NCI-H748 (cell line): ENCODE measurements around the gene KDSR.

Experiments
- DNase-seq: peaks from one replicate; lab custom pipeline; 2025; ENCODE audit not compliant: unreplicated experiment; lab: John Stamatoyannopoulos, UW

The KDSR gene

DNA sequence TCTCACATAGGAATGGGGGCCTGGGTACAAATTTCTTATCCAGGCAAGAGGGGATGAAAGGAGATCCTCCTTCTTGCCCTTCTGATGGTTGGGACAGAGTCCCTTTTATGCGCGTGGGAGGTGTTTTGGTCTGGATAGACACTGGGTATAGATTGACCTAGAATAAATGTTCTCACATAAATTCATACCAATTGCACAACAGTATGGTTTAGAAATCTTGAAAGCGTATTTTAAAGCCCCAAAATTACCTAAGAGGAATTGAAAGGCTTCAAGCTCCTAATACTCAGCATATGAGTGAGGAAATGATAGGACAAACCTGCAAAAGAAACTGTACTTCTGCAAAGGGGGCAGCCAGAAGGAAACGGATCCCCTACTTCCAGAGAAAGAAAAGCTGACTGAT is 44.8 kb downstream of the KDSR start:
- DNase-seq = no peak

DNA sequence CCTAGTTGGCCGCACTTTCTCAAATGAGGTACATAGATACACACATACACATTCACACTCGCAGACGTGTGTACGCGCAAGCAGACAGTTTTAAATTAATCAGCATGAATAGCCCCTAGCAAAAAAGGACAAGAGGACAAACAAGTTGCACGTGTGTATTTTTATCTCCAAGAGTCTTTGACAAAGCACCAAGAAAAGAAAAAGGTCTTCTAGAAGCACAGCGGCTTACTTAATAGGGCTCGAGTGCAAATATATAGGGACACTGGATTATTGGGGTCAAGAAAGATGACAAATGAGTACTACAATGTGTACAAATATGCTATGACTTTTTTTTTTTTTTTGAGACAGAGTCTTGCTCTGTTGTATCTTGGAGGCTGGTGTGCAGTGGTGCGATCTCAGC is 45.7 kb downstream of the KDSR start:
- DNase-seq = peak; percentile 44

DNA sequence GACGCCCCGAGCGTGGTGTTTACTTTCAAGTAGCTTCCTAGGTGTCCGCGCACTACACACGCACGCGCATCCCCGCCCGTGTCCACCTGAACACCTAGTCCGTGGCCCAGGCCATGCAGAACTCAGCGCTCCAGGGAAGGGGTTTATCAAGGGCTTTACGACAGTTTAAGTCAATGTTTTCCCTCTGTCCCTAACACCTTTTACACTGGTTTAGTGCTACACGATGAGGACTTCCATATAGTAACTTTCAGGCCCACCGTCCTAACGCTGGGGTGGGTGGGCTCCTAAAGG is 46.1 kb downstream of the KDSR start:
- DNase-seq = no peak

DNA sequence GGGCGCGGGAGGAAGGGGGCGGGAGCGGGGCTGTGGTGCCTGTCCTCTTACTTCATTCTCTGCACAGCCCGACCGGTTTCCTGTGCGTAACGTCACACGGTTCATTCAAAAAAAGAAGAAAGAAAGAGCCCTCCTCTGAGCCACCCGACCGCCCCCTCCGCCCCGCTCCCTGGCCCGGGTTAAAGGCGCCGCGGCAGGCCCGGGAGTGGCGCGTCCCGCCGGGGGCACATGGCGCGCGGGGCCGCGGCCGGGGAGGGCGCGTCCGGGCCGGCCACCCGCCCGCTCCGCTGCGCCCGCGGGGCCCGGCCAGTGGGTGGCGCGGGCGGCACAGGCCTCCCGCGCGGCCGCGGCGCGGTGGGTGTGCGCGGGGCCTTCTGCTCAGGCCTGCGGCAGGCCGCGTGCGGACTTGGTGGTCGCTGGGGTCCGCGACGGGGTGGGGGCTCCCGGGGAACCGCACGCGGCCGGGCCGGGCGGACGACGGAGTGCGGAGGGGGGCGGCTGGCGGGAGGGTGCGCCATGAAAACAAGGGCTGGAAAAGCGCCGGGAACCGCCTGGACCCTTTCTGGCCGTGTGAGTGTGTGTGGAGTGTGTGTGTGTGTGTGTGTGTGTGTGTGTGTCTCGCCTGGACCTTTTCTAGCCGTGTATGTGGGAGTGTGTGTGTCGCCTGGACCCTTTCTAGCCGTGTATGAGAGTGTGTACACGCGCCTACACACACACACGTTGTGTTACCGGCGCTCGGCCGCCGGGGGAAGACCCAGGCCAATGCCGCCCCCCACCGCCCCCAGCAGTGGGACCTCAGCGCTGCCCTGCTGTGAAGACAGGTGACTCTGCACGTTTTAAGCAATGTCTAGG is 46.7 kb downstream of the KDSR start:
- peak; percentile 92 for DNase-seq

DNA sequence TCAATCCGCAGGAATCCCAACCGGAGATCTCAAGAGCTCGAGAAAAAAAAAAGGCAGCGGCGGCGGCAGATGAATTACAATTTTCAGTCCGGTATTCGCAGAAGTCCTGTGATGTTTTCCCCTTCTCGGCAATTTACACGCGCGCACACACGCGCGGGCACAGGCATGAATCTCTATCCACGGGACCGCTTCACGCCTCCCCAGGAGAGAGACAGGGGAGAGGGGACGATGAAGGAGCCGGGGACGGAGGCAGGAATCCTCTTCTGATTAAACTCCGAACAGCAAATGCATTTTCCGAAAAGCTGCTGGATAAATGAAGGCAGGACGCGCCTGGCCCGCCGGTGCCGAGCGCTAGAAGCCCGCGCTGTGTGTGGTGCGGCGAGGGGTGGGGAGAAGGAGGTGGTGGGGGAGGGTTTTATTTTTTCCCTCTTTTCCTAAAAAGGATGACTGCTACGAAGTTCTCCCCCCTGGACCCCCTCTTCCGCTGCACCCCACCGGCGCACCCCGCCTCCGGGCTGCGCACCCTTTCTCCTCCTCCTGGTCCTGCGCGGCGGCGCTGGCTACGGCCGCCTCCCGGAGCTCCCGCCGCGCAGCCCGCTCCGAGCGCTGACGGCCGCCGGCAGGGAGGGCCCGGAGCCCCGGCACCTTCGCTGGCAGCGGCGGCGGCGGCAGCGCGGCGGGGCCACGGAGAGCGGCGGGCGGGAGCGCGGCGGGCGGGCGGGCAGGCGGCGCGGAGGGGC is 47.5 kb downstream of the KDSR start, which contains the start of gene BCL2:
BCL2 (minus strand) TSS at position 387 of the 740 bp plus-strand sequence.
- peak; percentile 82 for DNase-seq

DNA sequence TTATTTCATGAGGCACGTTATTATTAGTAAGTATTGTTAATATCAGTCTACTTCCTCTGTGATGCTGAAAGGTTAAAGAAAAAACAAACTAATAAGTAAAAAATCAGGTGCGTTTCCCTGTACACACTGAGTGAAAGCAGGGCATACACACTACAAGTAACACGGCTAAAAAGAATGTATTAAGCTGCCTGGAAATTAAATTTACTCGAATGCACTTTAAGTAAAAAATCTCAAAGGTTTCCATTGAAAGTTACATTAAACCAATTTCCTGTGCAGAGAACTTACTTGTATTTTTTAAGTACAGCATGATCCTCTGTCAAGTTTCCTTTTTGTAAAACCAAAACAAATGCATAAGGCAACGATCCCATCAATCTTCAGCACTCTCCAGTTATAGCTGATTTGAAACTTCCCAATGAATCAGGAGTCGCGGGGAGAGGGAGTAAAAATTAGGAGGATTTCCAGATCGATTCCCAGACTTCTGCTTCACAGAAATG is 48.1 kb downstream of the KDSR start:
- no peak for DNase-seq

DNA sequence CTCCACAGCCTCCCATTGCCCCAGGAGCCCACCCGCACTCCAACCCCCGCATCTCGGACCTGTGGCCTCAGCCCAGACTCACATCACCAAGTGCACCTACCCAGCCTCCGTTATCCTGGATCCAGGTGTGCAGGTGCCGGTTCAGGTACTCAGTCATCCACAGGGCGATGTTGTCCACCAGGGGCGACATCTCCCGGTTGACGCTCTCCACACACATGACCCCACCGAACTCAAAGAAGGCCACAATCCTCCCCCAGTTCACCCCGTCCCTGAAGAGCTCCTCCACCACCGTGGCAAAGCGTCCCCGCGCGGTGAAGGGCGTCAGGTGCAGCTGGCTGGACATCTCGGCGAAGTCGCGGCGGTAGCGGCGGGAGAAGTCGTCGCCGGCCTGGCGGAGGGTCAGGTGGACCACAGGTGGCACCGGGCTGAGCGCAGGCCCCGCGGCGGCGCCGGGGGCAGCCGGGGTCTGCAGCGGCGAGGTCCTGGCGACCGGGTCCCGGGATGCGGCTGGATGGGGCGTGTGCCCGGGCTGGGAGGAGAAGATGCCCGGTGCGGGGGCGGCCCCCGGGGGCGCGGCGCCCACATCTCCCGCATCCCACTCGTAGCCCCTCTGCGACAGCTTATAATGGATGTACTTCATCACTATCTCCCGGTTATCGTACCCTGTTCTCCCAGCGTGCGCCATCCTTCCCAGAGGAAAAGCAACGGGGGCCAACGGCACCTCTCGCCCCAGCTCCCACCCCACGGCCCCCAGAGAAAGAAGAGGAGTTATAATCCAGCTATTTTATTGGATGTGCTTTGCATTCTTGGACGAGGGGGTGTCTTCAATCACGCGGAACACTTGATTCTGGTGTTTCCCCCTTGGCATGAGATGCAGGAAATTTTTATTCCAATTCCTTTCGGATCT is 48.8 kb downstream of the KDSR start:
- peak; percentile 98 for DNase-seq

DNA sequence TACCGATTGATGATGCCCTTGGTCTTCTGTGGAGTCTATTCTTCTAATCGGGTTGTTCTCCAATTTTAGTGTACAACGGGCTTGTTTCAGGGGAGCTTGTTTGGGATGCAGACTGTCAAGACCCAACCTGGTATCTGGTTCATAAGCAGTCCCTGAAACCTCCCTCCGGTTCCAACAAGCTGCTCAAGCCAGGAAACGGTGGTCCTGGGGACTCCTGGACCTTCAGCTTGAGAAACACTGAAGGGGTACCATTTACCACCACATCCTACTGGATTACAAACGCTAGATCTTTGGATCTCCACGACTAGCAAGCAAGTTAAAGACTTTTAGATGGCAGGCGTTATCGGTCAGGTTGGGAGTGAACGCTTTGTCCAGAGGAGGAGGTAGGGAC is 49.5 kb downstream of the KDSR start:
- peak; percentile 73 for DNase-seq

DNA sequence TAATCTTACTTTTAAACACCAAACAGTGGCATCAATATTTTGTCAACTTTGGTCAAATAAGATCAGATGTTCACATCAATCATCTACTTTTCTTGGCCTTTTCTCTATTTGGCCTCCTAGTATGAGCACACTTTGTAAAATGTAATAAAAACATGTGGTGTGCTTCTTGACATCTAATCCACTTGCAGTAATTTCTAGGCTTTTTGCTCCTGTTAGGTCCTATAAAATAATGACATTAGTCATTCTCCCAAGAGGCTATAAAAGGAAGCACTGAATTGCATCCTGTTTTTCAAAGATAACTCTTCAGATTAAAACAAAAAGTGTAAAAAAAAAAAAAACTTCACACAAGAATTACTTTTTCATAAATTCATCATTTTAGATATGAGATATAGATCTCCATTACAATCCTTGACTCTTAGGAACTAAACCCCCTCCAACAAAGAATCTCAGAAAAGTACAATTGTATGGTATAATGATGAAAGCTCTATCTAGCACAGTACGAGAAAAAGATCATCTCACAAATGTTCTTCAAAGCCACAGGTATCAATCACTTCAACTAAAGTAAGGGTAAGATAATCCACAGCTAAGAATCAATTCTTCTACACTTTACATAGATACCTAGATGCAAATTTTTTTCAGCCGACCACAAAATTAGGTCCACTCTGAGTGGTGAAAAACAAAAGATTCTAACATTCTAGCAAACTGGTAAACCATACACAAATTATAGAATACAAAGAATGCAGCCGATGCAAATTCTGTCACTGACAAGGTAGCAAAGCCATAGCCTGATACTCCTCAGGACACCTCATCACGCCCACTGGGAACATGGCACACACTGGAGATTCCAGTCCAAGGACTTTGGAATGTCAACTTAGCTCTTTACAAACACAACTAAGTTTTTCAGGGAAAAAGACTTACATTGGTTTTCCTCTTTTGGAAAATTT is 50.1 kb downstream of the KDSR start:
- peak; percentile 46 for DNase-seq

DNA sequence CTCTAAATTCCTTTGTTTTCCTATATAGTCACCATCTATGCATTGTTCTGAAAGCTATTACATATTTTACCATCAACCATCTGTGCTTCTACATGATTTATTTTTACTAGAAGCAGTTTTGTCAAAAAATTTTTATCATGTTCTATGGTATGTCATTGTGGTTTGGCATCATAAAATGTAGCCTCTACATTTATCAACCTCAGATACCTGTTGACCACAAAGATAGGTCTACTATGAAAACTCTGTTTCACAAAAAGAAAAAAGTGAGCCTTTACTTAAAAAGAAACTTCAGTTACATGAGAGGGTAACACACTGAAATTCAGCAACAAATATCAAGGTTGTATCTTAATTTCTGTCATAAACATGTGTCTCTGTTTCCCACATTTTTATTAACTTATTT is 51.1 kb downstream of the KDSR start:
- DNase-seq = no peak

DNA sequence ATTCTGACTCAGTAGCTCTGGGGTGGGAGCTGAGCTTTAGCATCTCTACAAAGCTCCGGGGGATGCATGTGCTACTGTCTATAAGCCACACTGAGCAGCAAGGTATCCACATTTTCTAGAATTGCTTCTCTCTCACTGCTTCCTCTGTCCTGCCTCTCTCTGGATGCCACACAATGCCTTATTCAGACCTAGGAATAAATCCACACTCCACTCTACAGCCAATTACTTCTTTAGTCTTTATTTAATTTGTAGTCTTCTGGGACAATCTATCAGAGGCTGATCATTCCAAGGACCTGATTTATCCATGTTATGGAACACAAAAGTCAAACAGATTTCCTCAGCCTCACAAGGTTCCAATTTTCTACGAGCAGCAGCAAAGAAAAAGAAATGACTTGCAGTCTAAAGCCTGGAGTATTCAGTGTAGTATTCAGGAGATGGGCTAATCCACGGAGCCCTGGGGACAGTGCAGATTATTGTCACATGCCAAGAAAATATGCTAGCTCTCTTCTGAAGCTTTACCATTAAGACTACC is 51.8 kb downstream of the KDSR start:
- DNase-seq = peak; percentile 26

DNA sequence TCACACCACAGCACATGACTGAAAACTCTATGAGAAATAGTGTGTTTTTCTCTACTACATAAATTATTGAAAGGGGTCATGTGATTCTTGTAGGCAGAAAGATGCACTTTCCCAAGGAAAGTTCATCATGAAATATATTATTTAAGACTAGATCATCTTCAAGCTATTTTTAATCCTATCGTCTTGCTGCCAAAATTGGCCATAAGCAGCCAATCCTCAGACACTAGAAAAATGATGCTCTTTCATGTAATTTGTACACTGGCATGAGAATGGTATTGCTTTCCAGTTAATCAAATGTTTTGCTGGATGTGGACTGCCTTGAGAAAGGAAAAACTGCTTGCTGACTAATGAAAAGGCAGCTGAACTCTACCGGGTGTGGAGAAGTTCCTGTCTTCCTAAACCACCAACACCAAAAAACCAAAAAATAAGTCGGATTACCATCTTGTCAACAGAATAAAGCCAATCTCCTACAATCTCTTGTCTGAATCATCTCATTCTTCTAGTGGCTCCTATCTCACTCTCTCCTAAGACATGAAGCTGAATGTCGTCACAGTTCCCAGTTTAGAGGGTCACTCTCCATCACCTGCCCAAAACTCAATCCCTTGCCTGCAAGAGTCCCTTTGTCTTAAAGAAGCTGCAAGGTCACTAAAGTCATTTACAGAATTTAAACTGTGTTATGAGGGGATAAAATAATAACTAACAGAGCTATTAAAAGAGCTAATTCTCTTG is 52.8 kb downstream of the KDSR start:
- no peak for DNase-seq

DNA sequence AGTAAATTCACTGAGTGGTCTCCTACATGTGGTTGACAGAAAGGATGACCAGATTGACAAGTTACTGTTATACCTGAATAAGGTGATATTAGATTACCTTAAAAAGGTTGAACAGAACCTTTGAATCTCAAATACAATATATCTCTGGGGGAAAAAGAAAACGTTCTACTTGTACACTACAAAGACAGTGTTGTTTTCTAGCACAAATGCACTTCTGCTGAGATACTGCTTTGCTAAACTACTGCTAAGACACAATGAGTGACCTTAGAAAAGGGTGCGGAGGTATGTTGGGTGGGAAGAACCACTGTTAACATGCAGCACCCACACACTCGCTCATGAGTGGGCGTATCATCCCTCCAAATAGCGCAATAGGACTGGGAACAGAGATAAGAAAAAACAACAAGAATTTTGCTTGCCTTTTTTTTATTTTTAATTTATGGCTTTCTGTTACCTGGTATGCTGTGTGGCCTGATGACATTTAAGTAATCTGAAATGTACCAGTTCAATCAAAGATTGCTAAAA is 53.5 kb downstream of the KDSR start:
- DNase-seq = no peak

DNA sequence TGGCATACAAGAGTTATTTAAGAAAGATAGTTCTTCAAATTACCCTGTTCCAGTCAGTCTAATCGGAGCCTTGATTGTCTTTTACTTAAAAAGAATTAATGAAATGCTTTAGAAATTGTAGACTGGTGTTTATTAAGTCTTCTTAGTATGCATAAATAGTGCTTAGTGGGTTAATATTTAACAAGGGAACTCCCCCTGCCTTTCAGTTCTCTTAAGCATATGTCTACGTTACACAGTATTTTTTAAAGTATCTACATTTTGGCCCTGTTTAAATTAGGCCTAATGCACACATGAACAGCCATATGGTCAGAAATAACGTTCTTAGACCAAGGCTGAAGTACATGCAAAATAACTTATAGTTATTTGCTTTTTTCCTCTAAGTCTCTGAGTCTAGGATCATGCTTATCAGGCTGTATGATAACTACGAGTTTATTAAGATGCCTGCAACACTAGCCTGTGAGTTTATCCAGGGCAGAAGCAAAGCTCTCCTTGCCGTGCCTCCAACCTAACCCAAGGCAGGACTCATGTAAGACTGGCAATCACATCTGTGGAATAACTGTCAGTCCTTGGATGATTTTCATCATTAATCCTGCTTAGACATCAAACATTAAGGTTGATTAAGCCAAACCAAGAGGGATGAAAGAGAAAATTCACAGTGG is 54.1 kb downstream of the KDSR start:
- DNase-seq = no peak

DNA sequence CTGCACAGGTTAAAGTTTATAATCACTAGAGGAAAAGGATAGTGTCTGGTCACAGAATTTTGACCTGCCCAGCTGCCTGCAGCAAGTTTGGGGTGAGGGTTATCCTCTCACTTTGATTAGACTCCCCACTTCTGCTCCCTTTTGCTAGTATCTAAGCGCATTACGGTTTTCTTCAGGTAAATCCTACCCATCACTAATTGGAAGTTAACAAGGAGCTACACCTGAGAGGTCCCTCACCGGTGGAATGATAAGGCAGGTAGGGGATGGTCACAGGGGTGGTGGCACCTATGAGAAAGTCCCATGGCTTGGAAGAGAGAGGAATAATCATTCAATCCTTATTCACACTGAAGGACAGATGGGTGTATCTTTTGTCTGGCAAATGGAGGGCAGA is 55.0 kb downstream of the KDSR start:
- no peak for DNase-seq

DNA sequence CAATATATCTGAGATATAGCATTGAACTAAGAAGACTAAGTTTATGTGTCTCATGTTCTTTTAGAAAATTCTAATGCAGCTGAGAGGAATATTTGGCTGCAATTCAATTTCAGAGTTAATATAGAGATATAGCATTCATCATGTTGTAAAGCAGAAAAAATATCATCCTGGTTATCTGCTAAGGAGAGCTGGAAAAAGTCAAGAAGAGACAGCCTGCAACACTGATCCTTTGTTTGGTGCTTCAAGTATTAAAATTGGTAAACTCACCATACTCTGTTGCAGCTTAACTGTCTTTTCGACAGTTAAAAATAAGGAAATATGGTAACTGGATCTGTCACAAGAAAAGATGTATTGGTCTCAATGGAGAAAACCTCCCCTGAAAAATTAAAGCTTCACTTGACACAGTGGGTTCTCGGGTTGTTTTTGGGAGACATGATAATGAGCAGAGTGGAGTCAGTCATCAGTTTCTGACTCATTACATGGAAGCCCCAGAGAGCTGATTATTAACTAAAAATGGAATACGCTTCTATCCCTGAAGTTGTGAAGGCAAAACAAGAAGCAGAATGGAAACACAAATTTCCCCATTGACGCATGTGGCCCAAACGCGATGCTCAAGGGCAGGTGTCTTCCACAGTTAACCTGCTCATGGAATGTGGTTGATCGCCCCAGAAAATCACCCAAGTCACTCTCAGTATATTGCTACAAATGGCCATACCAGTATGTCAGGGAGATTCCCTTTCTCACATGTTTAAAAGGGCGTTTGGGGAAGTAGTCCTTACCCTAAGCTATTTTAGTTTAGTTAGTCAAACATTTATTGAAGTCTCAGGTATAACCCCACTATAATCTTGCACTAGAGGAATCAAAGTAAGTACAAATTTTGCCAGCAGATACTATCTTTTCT is 55.6 kb downstream of the KDSR start:
- DNase-seq = no peak

DNA sequence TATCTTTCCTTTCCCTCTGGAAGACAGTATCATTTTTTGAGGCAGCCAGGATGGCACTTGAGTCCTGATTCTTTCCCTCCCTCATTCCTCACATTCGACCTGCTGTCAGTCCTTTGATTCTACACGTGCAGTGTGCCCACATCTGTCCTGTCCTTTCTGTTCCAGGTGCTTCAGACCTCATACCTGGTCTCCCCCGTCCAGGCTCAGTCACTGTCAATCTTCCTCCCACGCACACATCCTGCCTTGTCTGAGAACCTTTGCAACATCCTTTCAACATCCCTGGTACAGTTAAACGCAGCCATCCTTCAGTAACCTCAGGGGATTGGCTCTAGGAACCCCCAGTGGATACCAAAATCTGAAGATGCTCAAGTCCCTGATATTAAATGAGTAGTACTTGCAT is 57.6 kb downstream of the KDSR start:
- DNase-seq = no peak
